GM21723 (cell line): ENCODE measurements around the gene PAX3.

Experiments
- ATAC-seq: cut with Tn5 transposase; IDR thresholded peaks from one replicate; pipeline ENCODE4 v1.9.1; 2021; ENCODE audit warnings: mild to moderate bottlenecking, moderate library complexity; ENCODE audit not compliant: unreplicated experiment

PAX3 gene

DNA sequence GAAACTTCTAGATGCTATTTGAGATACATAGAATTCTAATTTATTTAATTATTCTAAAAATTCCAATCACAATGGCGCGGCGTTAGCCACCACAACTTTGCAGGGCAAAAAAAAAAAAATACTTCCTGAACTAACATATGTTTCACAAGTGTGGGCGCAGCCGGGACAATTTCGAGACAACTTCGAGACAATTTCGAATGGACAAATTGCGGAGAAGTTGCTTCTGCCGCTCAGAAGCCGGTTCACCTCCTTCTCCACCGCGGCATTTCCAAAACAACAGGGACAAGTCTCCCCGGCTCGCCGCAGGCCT, 842 bp downstream of the PAX3 start:
- no peak for ATAC-seq

DNA sequence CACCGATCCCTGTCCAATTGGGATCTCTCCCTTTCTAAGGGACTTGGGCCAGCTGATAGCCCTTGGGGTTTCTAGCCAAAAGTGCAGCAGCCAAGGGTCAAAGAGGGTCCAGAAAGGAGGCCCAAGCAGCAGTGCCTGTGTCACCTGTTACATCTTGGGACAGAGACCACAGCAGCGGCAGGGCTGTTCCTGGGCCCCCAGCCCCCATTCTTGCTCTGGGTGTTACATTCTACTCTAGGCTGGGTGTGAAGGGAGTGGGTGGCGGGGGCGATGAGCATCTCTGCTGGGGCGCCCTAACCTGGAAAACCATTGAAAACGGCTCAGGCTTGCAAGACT, 1.2 kb downstream of the PAX3 start:
- ATAC-seq: no peak

DNA sequence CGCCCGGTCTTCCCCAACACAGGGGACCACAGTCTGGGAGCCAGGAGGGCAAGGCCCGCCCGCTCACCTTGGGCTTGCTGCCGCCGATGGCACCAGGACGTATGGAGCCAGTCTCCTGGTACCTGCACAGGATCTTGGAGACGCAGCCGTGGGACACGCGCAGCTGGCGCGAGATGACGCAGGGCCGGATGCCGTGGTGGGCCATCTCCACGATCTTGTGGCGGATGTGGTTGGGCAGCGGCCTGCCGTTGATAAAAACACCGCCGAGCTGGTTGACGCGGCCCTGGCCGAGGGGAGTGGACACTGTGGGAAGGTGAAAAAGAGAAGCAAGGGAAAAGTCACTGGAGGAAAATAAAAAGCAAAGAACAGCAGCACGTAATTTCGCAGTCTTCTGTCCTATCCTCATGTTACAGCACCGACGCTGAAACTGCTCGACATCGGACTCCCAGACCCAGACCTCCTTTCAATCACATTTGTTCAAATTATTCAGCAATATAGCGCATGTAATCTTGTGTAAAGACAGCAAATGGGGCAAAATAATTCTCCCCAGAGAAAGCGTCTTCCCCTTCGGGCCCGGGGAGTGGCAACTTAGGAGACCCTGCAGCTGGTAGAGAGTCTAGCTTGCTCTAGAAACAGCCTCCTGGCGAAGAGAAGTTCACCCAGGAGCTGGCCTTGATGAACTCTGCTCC, 1.7 kb downstream of the PAX3 start:
- ATAC-seq: no peak

DNA sequence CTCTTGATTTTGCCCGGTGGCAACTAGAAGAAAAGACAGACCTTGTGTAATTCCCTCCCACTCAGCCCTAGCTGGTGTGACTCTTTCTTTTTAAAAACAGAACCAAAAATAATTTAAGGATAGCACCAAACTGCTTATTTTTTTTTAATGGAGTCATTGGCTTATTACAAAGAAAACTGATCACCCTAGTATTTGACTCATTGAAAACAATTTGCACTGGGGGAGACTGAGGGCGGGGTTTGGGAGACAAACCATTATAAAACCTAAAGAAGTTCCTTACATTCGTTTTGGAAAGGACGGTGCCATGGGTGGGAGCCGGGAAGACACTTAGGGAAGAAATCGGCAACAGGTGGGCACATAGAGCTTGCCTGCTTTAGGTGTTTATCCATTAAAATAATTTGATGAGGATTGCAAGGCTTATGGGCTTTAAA, 2.5 kb downstream of the PAX3 start:
- no peak for ATAC-seq

DNA sequence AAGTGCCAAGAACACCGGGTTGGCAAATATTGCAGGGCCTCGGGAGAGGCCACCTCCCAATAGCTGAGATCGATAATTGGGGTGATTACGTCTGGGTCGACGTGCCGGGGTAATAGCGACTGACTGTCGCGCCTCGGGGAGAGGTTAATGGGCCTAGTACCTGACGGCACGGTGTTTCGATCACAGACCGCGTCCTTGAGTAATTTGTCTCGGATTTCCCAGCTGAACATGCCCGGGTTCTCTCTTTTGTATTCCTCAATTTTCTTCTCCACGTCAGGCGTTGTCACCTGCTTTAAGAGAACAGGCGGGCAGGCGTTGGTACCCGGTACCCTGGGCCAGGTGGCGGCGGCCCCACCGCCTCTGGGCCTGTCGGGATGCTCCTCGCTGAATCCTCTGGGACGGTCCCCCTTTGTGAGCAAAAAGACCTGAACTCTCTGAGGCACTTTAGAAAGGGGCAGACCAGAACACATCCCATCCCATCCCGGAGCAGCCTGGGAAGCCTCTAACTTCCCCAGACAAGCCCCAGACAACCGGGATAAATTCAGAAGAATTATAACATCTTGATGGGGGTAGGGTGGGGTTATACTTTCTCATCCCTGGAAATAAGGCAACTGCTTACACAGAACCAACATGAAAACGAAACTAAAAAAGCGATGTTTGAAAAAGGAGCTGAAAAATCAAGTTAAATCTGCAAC, 3.3 kb downstream of the PAX3 start:
- no peak for ATAC-seq

DNA sequence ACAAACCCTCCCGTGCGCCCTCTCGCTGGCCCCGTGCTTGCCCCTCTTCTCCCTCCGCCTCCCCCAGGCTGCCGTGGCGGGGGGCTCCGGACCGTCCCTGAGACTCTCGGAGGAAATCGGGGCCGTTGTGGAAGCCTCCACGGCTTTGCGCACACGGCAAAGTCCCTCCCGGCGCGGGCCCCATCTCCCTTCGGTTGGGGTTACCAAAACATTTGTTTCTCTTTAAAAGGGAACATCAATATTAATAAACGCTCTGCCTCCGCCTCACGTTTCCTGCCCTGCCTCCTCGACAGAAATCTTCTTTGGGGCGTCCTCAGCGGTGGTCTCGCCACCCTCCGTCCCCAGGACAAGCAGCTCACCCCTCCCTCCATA, 3.8 kb downstream of the PAX3 start:
- no peak for ATAC-seq

DNA sequence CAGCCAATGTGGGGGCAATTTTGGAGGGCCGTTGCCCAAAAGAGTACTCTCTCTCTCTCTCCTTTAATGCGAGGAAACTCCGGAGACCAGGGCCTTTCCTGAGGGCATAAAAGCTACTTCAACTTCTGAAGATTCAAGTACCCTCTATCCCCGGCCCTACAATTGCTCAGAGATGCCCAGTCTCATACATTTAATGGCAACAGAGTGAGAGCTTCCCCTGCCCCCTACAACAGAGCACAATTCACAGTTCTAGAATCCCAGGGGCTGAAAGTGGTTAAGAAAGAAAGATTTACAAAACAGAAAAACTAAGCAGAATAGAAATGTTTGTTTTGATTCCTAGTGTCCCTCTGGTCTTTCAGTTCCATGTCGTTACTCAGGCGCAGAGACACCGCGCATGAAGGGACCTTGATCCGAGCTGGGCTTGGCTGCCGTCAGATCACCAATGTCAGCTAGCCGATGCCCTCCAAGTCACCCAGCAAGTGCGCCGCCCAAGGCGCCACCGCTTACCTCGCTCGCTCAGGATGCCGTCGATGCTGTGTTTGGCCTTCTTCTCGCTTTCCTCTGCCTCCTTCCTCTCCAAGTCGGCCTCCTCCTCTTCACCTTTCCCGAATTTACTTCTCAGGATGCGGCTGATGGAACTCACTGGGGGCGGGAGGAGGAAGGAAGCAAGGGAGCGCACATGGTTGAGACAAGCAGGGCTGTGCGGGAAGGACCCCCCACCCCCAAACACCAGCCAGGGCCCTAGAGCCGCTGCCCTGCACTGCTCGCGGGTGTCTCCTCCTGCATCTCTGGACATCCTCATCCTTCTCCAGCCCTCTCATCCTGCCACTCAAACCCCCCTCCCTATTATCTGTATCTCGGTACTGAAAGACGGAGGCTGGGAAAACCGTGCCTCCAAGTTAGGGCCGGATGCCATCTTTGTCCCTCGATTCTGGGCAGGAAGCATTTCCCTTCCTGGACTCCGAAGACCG, 4.9 kb downstream of the PAX3 start:
- ATAC-seq: no peak

DNA sequence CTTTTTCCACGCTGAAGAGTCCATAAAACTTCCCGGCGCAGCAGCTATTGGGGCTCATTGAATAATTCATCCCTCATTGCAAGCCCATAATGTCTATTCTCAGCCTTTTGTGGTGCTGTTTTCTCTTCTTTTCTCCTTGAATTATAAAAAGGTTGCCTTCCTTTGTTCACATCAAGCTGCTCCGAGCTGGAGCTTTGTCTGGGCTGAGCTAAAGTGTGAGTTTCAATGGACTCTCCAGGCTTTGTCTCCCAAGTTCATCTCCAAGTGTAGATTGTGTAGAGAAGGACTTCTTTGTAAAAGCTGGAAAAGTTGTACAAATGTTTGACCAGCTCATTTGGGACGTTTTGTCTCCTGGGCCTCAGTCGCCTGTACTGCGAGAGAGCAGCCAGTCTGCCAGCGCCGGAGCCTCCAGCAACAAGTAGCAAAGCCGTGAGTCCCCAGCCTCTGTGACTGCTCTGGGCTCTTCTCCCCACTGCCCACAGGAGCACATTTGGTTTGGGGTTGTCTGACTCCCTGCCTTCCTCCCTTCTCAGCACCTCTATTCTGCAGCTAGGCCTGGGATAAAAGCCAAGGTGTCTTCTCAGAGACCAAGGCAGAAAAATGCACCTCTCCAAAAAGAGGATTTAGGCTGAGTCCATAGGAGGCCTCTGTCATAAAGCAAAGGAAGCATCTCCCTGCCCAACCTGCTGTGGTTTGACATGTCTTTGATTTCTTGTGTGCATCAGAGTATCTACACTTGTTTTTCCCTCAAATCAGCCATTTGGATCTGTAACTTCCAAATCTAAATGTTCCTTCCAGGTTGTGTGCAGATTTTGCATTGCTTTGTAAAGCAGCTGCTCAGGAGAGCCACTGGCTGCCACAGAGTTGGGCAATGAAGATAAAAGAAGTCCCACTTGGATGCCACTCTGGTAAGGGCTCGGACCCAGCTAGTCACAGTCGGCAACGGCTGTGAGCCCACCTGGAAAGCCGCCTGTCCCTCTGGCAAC, 6.4 kb downstream of the PAX3 start:
- ATAC-seq: no peak

DNA sequence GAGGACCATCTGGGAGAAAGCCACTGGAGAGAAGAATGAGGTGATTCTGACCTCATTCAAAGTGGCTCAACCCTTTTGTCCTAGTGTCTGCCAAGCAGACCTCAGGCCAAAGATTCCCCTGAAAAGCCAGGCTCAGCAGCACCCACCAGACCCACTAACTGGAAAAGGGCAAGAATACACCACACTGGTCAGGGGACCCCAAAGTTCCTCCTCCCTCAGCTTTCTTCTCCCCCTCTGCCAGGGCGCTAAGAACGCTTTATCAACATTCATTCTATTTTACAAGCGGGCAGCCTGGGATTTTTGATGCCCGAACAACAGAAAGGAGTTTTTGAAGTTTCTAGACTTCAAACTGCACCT, 7.3 kb downstream of the PAX3 start:
- no peak for ATAC-seq

DNA sequence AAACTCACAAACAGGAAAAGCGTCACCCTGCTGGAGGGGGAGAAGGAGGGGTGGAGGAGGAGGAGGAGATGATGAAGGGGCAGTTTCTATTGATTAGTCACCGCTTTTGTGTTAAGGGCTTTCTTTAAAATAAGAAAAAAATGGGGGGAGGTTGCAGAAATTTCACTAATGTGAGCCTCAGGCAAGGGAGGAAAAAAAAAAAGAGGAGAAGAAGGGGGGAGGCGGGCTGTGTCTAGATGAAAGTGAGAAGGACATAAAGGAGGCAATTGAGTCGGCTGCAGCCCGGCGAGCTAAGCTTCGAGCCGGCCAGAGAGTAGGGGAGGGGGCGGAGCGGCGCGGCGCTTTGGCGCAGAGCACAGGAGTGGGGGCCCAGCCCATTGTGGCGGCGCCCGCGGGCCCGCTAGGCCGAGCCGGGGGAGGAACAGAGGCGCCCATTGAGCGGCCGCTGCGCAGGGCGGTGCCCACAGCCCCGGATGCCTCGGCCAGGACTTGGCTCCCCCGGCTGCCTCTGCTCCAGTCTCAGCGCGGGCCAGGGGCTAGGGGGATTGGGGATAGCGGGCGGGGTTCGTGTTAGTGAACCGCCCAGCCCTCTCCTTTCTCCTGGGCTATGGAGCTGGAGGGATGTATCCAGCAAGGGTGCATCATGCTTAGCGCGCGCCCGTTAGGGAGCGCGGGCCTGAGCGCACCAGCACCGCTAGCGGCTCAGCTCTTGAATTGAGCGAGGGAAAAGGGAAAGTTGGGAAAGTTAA, 7.9 kb downstream of the PAX3 start:
- no peak for ATAC-seq

DNA sequence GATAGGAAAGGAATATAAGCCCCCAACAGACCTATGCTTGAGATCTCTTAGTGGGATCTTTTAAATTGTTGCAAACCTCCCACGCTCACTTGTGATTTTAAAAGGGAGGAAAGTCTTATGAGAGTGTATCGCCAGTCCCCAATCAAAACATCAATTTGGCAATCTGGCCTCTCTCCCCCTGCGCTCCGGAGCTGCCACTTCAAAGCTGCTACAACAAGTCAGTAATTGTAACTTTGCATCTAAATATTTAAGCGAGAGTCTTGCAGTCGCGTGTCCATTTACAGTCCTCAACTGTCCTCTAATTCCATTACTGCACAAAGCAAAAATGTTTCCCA, 8.4 kb downstream of the PAX3 start:
- no peak for ATAC-seq

DNA sequence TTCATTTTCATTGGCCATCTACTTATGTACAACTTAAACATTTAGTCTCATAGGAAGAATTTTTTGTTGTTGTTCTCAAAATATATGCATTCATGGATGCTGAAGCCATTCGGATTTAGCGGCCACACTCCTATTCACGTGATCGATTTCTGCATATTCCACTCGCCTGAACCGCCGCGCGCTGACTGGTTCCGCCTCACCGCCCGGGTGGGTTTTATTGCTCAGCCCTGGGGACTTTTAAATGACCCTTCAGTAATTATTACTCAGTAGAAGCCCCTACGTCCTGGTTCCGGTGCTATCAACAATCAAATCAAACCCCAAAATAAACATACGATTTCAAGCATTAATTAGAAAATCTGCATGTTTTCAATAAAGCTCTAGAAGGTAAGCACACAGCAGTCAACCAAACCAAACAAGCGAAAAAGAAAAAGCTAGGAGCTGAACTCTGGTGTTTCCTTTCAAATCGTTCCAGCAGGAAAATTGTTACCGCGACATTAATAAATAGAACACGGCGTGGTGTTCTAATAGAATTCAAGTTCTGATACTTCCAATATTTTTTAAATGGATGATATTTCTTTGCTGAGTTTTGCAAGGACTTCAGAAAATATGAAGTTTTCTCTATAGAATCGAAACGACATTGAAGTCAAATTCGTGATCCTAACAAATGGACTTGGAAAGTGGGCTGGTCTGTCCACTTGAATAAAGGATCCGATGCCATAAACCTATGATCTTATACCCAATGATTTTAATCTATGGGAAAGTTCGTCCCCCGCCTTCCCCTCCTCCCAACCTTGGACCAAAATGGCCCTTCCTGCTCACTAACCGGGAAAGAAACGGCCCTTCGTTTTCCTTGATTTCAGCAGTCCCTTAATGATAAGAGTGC, 9.3 kb downstream of the PAX3 start:
- no peak for ATAC-seq

DNA sequence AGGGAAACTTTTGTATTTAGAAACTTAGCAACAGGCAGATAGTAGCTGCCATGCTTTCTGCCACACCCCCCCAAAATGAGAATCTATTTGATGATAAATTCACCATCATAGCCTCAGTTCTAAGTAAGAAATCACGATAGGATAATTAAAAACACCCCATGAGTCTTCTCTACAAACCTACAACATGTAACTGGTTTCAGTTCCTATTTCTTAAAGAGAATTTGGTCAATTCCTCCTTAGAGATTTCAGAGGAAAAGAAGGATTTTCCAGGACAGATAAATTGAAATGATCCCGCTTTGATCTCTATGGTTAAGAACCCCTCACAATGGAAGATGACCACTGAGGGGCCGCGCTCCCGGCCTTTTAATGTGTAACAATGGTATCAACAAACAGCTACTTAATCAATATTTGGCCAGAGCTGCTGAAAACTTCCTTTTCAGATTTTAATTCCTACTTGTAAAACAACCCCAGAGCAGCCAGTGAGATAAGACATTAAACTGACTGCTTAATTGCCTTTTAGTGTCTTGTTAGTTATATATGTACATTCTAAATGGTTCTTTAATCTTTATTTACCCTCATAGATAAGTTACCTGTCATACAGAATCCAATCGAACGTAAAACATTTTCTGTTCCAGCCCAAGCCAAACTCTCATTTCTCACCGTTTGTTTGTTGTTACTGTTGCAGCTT, 10.1 kb downstream of the PAX3 start:
- no peak for ATAC-seq

DNA sequence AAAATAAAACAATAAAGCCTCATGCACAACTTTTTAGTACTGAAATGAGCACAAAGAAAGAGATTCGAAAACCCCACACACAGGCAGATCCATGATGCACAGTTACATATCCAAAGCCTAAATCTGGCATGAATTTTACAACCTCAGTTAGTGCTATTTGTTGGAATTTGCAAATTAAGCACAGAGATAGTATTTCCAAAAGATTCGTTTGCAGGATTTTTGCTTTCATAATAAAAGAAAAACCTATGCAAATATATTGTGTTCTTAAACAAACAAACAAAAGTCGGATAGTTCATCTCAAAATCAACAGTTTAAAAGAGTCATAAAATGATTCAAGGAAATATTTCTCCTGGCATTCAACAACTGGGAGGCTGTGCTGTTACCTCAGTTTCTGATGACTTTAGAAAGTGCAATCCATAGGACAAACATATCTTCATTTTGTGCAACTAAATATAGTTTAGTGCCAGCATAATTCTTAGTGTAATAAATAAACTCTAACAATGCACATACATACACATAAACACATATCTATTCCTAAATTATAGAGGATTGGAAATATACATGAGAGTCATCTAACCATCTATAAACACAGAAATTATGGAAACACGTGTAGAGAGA, 10.8 kb downstream of the PAX3 start:
- ATAC-seq: no peak

DNA sequence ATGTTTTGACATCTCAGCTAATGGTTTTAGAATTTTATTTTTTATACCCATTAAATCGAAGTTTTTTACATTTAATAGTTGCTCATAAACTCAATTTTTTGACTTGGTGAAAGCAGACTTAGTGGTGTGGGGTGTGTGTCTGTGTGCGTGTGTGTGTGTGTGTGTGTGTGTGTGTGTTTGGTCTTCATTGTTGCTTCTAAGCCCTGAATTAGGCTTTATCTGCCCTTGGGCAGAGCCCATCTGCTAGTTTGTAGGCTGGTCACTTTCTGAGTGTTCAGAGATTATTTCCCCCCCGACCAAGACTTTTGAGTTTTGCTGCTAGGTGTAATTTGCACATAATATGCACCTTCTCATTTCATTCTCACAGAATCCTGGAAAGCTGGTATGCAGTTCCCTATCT, 14.3 kb downstream of the PAX3 start:
- ATAC-seq: no peak

DNA sequence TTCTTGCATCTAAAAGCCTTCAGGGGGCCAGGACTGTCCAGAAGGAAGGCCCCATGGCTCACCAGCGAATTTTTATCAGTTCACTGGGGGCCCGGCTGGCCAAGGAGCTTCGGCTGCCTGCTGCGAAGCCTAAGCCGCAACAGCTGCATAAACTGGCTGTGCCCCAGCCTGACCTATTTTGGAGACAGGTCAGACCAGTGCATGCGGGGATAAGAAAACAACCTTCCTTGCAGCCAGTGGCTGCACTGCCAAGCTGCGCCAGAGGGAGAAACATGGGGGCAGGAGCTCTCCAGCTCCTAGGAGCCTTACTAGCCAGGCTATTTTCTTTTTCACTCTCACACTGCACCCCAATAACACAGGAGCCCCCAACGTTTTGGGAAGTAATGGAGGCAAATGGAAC, 15.2 kb downstream of the PAX3 start:
- ATAC-seq: no peak

DNA sequence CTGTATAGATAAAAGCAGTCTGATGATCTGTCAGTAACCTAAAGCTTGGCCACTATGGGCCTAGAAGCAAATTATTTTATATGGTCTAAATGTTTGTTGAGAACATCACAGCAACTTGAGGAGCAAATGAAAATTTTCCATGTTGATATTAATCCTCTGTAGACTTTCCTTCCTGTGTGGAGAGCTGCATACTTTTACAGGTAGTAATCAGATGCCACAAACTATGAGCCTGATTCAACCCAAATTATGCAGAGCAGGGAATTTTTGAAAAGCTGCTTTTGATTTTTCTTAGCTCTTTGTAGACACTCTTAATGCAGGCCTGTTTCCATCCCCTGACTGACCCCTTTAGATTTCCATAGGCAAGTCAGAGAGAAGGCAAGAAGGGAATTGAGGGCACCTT, 17.3 kb downstream of the PAX3 start:
- no peak for ATAC-seq

DNA sequence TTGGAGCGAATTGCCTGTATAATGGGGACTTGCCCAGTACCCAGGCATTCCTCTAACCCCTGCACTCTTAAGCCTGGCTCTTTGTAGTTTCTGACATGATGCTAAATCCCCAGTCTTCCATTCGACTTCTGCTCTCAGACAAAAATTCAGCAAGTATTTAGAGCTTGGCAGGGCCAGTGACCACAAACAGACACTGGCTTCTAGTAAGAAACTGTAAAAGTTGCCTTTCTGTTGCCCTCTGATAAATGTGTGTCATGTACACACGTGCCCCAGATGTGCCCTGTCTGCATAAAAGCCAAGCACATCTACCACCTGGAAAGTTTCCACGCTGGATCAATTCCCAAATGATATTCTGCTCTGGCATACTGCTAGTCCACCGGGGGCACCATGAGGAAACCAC, 18.0 kb downstream of the PAX3 start:
- ATAC-seq: no peak
